HG03571 (cell line): ENCODE data around the gene CCDC43.
"Not testable (repeated sequence)": the region's sequence is repeated elsewhere in the genome, so short reads cannot be mapped to it uniquely, and the experiment has no call there.

Experiments
- ATAC-seq: cut with Tn5 transposase; IDR thresholded peaks from one replicate; pipeline ENCODE4 v1.9.1; 2021; ENCODE audit not compliant: unreplicated experiment

Gene CCDC43

DNA sequence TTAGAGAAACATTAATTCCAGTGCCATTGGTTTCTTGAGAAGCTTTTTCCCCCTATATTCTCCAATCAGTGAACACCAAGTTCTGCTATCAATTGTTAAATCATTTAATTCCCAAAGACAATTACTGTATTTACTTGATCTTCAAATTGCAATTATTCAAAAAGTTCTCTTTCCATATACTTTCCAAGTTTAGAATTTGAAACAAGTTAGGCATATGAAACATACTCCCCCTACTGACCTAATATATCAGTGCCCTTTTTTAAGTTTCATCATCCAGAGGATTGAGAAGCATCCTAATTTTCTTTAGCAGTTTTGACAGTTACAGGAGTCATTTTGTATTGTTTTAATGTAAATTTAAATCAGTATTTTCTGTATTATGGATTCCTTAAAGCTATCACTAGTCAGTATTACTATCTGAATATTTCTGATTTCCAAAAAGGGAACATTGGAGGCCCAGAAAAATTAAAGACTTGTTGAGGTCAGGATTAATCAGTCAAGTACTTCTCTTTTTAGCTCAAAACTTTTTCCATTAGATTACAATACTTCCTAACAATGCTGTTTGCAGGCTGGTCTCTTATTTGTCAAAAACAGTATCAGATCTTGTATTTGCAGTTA, 17.0 kb downstream of the CCDC43 start:
- ATAC-seq, result no peak

GRCh38 chr17:44666006-44666405, 23.6 kb downstream of the CCDC43 start:
- no peak for ATAC-seq

DNA sequence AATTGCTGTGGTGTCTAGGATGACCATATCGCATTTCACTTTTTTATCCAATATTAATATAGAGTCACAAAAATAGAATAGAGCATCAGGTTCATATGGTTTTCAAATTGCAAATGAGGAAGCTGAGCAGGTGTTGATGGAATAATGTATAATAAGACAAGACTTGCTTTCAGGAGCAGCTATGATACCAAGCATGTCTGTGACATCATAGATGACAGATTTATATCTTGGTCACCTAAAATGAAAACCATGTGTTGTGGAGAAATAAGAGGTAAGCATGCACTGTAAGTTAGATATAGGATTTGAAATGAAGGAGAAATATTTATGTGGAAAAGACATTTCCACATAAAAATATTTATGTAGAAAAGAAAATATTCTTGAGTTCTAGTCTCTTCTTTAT, 24.7 kb downstream of the CCDC43 start:
- ATAC-seq, result no peak

- no peak for ATAC-seq
These were observed 26.5 kb downstream of the CCDC43 start for GRCh38 chr17:44663095-44663494.

GRCh38 chr17:44661835-44662234, 27.7 kb downstream of the CCDC43 start:
- ATAC-seq, result no peak

- ATAC-seq, result no peak
These were observed 33.4 kb downstream of the CCDC43 start, which contains the start of gene MEIOC for GRCh38 chr17:44655983-44656710. TSS of gene MEIOC (plus strand) at chr17:44656468. CDS start at chr17:44656614, 146 bp downstream.

GRCh38 chr17:44653954-44654353, 35.6 kb downstream of the CCDC43 start:
- ATAC-seq, result no peak

DNA sequence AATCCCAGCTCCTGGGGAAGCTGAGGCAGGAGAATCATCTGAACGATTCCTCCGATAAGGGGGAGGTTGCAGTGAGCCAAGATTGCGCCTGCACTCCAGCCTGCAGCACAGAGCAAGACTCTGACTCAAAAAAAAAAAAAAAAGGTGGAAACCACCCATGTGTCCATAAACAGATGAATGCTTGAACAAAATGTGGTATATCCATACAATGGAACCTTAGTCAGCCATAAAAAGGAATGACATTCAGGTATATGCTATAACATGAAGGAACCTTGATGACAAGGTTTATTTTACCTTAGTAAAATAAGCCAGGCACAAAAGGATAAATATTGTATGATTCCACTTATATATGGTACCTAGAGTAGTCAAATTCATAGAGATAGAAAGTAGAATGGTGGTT, 36.2 kb downstream of the CCDC43 start:
- ATAC-seq, result no peak

GRCh38 chr17:44652727-44653126, 36.8 kb downstream of the CCDC43 start:
- no peak for ATAC-seq

DNA sequence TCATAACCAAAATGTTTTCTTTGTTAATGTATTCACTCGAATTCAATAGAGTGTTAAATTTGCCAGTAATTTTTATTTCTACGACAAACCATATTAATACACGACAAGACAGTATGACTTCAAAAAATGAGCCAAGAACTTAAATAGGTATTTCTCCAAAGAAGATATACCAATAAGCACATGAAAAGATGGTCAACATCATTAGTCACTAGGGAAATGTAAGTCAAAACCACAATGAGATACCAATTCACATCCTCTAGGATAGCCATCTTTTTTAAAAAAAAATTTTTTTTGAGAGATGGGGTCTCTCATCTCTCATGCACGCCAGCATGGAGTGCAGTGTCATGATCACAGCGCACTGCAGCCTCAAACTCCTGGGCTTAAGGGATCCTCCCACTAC, 38.3 kb downstream of the CCDC43 start:
- ATAC-seq, result no peak

- no peak for ATAC-seq
These were observed 40.6 kb downstream of the CCDC43 start for GRCh38 chr17:44648963-44649362.

DNA sequence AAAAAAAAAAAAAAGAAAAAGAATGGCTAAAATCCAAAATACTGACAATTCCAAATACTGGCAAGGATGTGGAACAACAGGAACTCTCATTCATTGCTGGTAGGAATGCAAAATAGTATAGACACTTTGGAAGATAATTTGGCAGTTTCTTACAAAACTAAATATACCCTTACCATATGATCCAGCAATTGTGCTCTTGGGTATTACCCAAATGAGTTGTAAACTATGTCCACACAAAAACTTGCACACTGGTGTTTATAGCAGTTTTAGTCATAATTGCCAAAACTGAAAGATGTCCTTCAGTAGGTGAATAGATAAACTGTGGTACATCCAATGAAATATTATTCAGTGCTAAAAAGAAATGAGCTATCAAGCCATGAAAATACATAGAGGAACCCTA, 41.8 kb downstream of the CCDC43 start:
- no peak for ATAC-seq

GRCh38 chr17:44646280-44646679, 43.3 kb downstream of the CCDC43 start:
- no peak for ATAC-seq

GRCh38 chr17:44645341-44645740, 44.2 kb downstream of the CCDC43 start:
- ATAC-seq, result no peak

DNA sequence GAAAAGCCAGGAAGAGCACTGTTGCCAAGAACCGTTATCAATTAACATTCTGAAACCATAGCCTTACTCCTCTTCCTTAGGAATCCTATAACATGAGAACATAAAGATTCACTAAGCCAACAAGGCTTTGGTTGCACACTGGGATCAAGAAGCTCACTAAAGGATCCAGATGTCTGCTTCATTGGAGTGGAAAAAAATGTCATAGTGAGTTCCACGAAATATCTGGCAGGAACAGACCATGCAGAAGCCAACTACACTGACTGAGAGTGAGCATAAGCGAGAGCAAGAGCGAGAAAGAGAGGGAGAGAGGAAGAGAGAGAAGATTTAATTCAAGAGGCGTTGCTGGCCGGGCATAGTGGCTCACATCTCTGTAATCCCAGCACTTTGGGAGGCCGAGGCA, 46.7 kb downstream of the CCDC43 start:
- ATAC-seq, result no peak

GRCh38 chr17:44637066-44637465, 52.5 kb downstream of the CCDC43 start:
- ATAC-seq, result no peak

DNA sequence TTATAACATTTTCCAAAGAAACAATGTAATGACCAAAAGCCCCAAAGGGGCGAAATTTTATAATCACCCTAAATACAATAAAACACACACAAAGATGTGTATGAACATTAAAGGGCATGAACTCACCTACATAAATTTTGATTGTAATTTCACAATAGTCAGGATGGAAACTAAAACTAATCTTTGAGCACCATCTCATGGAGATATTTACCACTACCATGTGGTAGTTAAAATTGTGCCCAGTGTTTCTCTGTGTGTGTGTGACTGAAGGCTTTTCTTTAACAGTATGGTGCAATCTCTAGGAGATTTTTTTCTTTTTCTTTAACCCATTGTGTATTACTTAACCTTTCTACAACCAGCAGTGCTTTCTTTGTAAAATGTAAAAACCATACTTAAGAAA, 53.0 kb downstream of the CCDC43 start:
- ATAC-seq, result no peak

DNA sequence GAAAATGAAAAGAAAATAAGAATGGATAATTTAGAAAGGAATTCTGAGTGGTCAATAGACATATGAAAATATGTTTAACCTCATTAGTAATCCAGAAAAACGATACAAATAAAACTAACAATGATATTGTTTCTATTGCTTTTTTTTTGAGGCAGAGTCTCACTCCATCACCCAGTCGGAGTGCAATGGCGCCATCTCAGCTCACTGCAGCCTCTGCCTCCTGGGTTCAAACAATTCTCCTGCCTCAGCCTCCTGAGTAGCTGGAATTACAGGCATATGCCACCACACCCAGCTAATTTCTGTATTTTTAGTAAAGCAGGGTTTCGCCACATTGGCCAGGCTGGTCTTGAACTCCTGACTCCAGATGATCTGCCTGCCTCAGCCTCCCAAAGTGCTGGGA, 55.2 kb downstream of the CCDC43 start:
- not testable (repeated sequence) for ATAC-seq

- no peak for ATAC-seq
These were observed 55.6 kb downstream of the CCDC43 start for GRCh38 chr17:44633998-44634397.

DNA sequence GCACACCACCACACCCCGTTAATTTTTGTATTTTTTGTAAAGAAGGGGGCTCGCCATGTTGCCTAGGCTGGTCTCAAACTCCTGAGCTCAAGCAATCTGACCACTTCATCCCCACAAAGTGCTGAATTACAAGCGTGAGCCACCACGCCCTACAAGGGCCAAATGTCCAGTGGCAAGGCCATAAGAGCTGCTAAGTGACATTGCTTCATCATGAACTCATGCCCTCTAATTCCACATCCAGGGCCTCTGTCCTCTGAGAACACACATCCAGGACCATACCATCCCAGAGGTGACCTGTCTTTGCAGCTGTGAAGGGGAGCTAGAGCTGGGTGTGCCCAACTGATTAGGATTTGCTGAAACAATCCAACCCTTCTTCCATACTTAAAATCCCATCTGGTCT, 58.9 kb downstream of the CCDC43 start:
- ATAC-seq, result no peak

- ATAC-seq, result no peak
These were observed 60.3 kb downstream of the CCDC43 start for GRCh38 chr17:44629314-44629713.

GRCh38 chr17:44628243-44629188, 61.1 kb downstream of the CCDC43 start:
- ATAC-seq, result no peak
